HAP-1 (cell line): ENCODE data around the gene PARP1.
A peak's percentile ranks its signal among the peaks of the same experiment; 100 is the strongest.
"Not testable (repeated sequence)": the region's sequence is repeated elsewhere in the genome, so short reads cannot be mapped to it uniquely, and the experiment has no call there.

Experiments
- DNase-seq, 2 experiments: peaks; one replicate each; pipeline ENCODE4 v3.0.0-alpha.2; 2016 to 2020; ENCODE audit warnings: low spot score in 2 of 2
- H3K27me3 ChIP-seq: fragments of 250-450 bp; sonication (Bioruptor Pico); 2 replicates; pipeline ENCODE4 v1.5.1; 2020; ENCODE audit warnings: low read depth, mild to moderate bottlenecking, moderate library complexity
- H3K36me3 ChIP-seq: fragments of 250-450 bp; sonication (Bioruptor Pico); replicated peaks from 2 replicates; pipeline ENCODE4 v1.5.1; 2020; ENCODE audit warnings: mild to moderate bottlenecking
- H3K4me1 ChIP-seq: fragments of 250-450 bp; sonication (Bioruptor Pico); 2 replicates; pipeline ENCODE4 v1.5.1; 2020; ENCODE audit warnings: mild to moderate bottlenecking
- H3K4me3 ChIP-seq: fragments of 250-450 bp; sonication (Bioruptor Pico); 2 replicates; pipeline ENCODE4 v1.5.1; 2020; ENCODE audit warnings: mild to moderate bottlenecking, moderate library complexity
- H3K9me3 ChIP-seq: fragments of 250-450 bp; sonication (Bioruptor Pico); 2 replicates; pipeline ENCODE4 v1.5.1; 2020; ENCODE audit warnings: mild to moderate bottlenecking, moderate library complexity
- in situ Hi-C: fragments of 300-500 bp; cut with MboI; formaldehyde crosslinking; loops from 3 replicates; pipeline ENCODE4 v1.14.3; 2020; ENCODE audit warnings: low sequenced_read_pairs, inconsistent platforms, mixed read lengths

The PARP1 gene

DNA sequence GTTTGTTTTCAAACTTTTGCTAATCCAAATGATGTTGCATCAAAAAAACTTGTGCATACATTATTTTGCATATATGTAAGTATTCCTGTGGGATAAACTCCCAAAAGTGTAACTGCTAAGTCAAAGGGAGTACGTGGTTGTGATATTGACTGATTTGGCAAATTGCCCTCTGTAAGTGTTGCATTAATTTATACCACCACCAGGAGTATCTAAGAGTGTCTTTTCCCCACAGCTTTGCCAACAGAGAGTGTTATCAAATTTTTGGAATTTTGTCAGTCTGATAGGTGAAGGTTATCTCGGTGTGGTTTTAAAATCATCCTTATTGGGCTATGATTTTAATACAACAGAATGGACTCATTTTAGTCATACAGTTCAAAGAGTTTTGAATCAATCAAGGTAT, 30.1 kb upstream of the PARP1 start:
- no peak for DNase-seq
- Histone ChIP-seq H3K36me3 (no peaks in the 10 kb centered on the region), H3K9me3 (no peaks in the 10 kb centered on the region), H3K4me3 (no peak overlapping the region), H3K27me3 (peaks cover 8% of the 10 kb centered on the region), H3K4me1 (no peaks in the 10 kb centered on the region)
- in situ Hi-C loops = no loop called here

GRCh38 chr1:226436855-226437491, 29.1 kb upstream of the PARP1 start:
- Histone ChIP-seq H3K9me3 (no peaks in the 10 kb centered on the region), H3K4me3 (no peak overlapping the region), H3K36me3 (no peaks in the 10 kb centered on the region), H3K27me3 (peaks cover 8% of the 10 kb centered on the region), H3K4me1 (no peaks in the 10 kb centered on the region)
- no peak for DNase-seq
- in situ Hi-C loops = no loop called here

GRCh38 chr1:226436472-226436854, 28.6 kb upstream of the PARP1 start:
- Histone ChIP-seq H3K4me3 (no peak overlapping the region), H3K4me1 (no peaks in the 10 kb centered on the region), H3K36me3 (no peaks in the 10 kb centered on the region), H3K9me3 (no peaks in the 10 kb centered on the region), H3K27me3 (peaks cover 8% of the 10 kb centered on the region)
- no peak for DNase-seq
- in situ Hi-C loops = no loop called here

DNA sequence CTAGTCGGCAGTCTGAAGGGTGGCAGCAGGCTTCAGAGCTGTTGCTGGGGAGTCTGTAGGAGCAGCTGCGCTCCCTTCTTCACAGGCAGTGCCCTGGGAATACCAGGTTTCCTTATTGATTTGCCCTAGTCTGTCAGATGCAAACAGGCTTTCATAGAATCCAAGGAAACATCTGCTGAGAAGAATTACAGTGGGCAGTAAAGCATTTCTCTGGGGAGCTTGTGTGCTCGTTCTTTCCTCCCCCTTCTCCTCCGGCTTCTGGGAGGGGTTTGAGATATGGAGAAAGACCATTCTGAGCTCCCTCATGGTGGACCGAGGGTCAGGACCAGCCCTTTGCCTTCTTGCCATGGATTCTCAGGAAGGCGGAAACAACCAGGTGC, 25.4 kb upstream of the PARP1 start:
- Histone ChIP-seq H3K4me3 (no peak overlapping the region), H3K36me3 (no peaks in the 10 kb centered on the region), H3K27me3 (peaks cover 8% of the 10 kb centered on the region), H3K4me1 (no peaks in the 10 kb centered on the region), H3K9me3 (no peaks in the 10 kb centered on the region)
- no peak for DNase-seq
- in situ Hi-C loops = no loop called here

- Histone ChIP-seq H3K9me3 (no peaks in the 10 kb centered on the region), H3K27me3 (peaks cover 6% of the 10 kb centered on the region), H3K4me1 (no peaks in the 10 kb centered on the region), H3K4me3 (no peak overlapping the region), H3K36me3 (no peaks in the 10 kb centered on the region)
- in situ Hi-C loops = no loop called here
- DNase-seq = no peak
Measured at GRCh38 chr1:226432586-226433340, 24.9 kb upstream of the PARP1 start.

DNA sequence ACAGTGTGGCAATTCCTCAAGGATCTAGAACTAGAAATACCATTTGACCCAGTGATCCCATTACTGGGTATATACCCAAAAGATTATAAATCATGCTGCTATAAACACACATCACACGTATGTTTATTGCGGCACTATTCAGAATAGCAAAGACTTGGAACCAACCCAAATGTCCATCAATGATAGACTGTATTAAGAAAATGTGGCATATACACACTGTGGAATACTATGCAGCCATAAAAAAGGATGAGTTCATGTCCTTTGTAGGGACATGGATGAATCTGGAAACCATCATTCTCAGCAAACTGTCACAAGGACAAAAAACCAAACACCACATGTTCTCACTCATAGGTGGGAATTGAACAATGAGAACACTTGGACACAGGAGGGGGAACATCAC, 24.0 kb upstream of the PARP1 start:
- H3K4me3 ChIP-seq, in situ Hi-C loops, H3K27me3 ChIP-seq, H3K36me3 ChIP-seq, DNase-seq, H3K4me1 ChIP-seq, H3K9me3 ChIP-seq: not testable (repeated sequence)

DNA sequence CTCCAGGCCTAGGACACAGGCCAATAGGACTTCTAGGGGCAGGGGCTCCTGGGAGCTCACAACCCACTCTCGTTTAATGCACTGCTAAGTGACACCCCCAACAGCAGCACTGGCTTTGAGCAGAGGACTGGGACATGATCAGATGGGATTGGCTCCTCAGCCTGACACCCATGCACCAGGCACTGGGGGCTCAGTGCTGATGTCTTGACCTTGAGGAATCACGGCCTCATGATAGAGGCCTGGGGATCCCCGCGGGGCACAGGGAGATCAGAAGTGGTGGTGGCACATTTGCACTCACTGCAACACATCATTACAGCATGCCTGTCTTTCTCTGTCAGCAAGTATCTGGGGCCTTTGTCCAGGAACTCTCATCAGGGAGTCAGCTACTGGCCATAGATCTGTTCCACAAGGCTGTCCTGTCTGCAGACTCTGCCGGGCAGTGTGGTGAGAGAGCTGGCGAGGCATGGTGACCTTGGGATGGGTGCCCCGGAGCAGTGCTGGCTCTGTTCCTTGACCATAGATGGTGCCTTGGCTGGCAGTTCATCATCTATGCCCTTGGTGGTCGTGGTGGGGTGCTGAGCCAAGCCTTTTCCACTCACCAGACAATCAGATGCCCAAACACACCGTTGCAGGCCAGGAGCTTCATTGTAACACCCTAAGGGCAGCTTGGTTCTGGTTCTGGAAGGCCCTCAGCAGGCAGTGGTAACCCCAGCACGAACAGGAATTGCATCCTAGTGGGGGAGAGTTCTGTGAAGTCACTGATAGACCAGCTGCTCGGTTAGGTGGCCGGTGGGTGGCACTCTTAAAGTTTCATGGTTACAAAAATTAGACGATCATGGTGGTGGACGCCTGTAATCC, 22.2 kb upstream of the PARP1 start:
- no peak for DNase-seq
- no peaks in the 10 kb centered on the region for H3K27me3 ChIP-seq
- H3K4me3 ChIP-seq = no peak overlapping the region
- H3K4me1 ChIP-seq = no peaks in the 10 kb centered on the region
- in situ Hi-C loops = no loop called here
- no peaks in the 10 kb centered on the region for H3K9me3 ChIP-seq
- H3K36me3 ChIP-seq = no peaks in the 10 kb centered on the region

DNA sequence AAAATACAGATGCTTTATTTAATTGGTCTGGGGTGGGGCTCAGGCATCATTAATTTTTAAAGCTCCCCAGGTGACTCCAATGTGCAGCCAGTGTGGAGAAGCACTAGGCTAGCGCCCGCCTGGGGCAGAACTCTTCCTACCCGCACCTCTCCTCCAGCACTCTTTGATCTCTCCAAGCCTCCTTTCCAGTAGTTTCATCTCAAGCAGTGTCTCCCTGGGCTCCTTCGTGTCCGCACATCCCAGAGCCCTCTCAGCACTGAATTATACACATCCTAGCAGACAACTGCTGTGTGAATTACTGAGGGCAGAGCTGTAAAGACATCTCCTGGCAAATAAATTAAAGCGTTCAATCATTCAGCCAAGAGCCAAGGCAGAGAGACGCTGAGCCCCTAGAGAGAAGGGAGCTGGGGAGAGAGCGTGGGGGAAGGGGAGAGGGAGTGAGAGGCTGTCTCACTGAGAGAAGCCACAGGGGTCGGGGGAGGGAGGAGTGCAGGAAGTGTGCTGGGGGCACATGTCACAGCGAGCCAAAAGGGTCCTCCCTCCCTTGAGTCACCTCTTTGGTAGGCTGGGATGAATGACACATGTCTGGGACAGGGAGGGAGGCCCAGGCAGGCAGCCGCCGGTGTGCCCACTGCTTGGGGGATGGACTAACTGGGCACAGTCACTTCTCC, 21.0 kb upstream of the PARP1 start:
- no peaks in the 10 kb centered on the region for H3K27me3 ChIP-seq
- no peaks in the 10 kb centered on the region for H3K9me3 ChIP-seq
- H3K36me3 ChIP-seq = no peaks in the 10 kb centered on the region
- H3K4me3 ChIP-seq = no peak overlapping the region
- no peaks in the 10 kb centered on the region for H3K4me1 ChIP-seq
- in situ Hi-C loops = no loop called here
- DNase-seq = no peak

- Histone ChIP-seq H3K27me3 (no peaks in the 10 kb centered on the region), H3K9me3 (no peaks in the 10 kb centered on the region), H3K36me3 (no peaks in the 10 kb centered on the region), H3K4me3 (no peak overlapping the region), H3K4me1 (no peaks in the 10 kb centered on the region)
- in situ Hi-C loops = no loop called here
- no peak for DNase-seq
Measured at GRCh38 chr1:226428348-226428747, 20.5 kb upstream of the PARP1 start.

- no peak for DNase-seq
- H3K27me3 ChIP-seq = no peaks in the 10 kb centered on the region
- in situ Hi-C loops = no loop called here
Measured at GRCh38 chr1:226427131-226427530, 19.2 kb upstream of the PARP1 start.

DNA sequence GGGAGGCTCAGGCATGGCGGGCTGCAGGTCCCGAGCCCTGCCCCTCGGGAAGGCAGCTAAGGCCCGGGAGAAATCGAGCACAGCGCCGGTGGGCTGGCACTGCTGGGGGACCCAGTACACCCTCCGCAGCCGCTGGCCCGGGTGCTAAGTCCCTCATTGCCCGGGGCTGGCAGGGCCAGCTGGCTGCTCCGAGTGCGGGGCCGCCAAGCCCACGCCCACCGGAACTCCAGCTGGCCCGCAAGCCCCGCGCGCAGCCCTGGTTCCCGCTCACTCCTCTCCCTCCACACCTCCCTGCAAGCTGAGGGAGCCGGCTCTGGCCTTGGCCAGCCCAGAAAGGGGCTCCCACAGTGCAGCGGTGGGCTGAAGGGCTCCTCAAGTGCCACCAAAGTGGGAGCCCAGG, 18.5 kb upstream of the PARP1 start:
- DNase-seq, H3K9me3 ChIP-seq, H3K27me3 ChIP-seq, H3K36me3 ChIP-seq, in situ Hi-C loops, H3K4me1 ChIP-seq, H3K4me3 ChIP-seq: not testable (repeated sequence)

More at GRCh38 chr1:226427131-226427530, 19.2 kb upstream of the PARP1 start:
- H3K36me3 ChIP-seq = no peaks in the 10 kb centered on the region
- H3K4me1 ChIP-seq = no peaks in the 10 kb centered on the region
- H3K4me3 ChIP-seq = no peak overlapping the region
- H3K9me3 ChIP-seq = no peaks in the 10 kb centered on the region

DNA sequence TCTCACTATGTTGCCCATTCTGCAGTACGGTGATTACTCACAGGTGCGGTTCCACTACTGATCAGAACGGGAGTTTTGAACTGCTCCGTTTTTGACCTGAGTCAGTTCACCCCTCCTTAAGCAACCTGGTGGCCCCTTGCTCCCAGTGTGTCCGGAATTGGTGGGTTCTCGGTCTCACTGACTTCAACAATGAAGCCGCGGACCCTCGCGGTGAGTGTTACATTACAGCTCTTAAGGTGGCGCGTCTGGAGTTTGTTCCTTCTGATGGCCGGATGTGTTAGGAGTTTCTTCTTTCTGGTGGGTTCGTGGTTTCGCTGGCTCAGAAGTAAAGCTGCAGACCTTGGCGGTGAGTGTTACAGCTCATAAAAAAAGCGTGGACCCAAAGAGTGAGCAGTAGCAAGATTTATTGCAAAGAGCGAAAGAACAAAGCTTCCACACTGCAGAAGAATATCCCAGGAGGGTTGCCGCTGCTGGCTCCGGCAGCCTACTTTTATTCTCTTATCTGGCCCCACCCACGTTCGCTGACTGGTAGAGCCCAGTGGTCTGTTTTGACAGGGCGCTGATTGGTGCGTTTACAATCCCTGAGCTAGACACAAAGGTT, 17.6 kb upstream of the PARP1 start:
- in situ Hi-C loops = no loop called here
- Histone ChIP-seq H3K9me3 (no peaks in the 10 kb centered on the region), H3K4me3 (no peak overlapping the region), H3K36me3 (no peaks in the 10 kb centered on the region), H3K4me1 (no peaks in the 10 kb centered on the region), H3K27me3 (no peaks in the 10 kb centered on the region)
- peak in 1 of 2 experiments; percentile 38 for DNase-seq

DNA sequence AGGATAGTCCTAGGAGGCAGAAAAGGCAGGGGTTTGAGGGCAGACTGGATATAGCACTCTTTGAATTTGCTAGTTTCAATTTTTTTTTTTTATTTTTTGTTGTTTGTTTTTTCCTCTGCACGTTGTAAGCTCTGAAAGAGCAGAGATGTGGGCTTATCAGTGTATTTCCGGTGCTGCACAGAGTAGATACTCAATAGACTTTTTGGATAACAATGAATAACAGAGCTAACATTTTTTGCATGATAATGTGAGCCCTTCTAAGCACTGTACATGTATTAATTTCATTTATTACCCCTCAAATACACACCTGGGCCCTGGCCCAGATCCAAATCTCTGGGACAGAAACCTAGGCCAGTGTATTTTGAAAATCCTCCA, 17.1 kb upstream of the PARP1 start:
- no peaks in the 10 kb centered on the region for H3K4me1 ChIP-seq
- H3K36me3 ChIP-seq = no peaks in the 10 kb centered on the region
- no peak overlapping the region for H3K4me3 ChIP-seq
- no peaks in the 10 kb centered on the region for H3K9me3 ChIP-seq
- in situ Hi-C loops = no loop called here
- no peaks in the 10 kb centered on the region for H3K27me3 ChIP-seq
- DNase-seq = no peak
